LoVo (cell line): ENCODE data around the gene PLG.
"Not testable (repeated sequence)": the region's sequence is repeated elsewhere in the genome, so short reads cannot be mapped to it uniquely, and the experiment has no call there.

Experiments used
- DNase-seq: peaks from one replicate; pipeline ENCODE4 v3.0.0-alpha.2; 2016; ENCODE audit warnings: low spot score

Gene PLG

GRCh38 chr6:160701918-160702680 is at the start of gene PLG:
TSS of gene PLG (plus strand) at chr6:160702244. CDS start at chr6:160702305, 61 bp downstream.
- DNase-seq: not testable (repeated sequence)

GRCh38 chr6:160659562-160659961 is 42.5 kb upstream of the PLG start:
- no peak for DNase-seq

- DNase-seq: no peak
Observed at GRCh38 chr6:160661216-160661615, 40.8 kb upstream of the PLG start.

- no peak for DNase-seq
Observed at GRCh38 chr6:160662429-160662828, 39.6 kb upstream of the PLG start.

GRCh38 chr6:160662842-160663241 is 39.2 kb upstream of the PLG start:
- DNase-seq: no peak

- not testable (repeated sequence) for DNase-seq
Observed at GRCh38 chr6:160664198-160664597, 37.8 kb upstream of the PLG start, which contains the start of gene LPA. TSS of gene LPA (minus strand) at chr6:160664275. CDS start at chr6:160664214, 61 bp downstream.

GRCh38 chr6:160667639-160668481 is 34.2 kb upstream of the PLG start:
- DNase-seq: peak; percentile 20

- no peak for DNase-seq
Observed at GRCh38 chr6:160668589-160668988, 33.5 kb upstream of the PLG start.

- not testable (repeated sequence) for DNase-seq
Observed at GRCh38 chr6:160676418-160676817, 25.6 kb upstream of the PLG start.

GRCh38 chr6:160678230-160678629 is 23.8 kb upstream of the PLG start:
- DNase-seq: no peak

- DNase-seq: no peak
Observed at GRCh38 chr6:160678744-160679401, 23.2 kb upstream of the PLG start.

GRCh38 chr6:160679402-160679769 is 22.7 kb upstream of the PLG start:
- no peak for DNase-seq

GRCh38 chr6:160685101-160685761 is 16.8 kb upstream of the PLG start:
- not testable (repeated sequence) for DNase-seq

- DNase-seq: no peak
Observed at GRCh38 chr6:160685762-160686450, 16.1 kb upstream of the PLG start.

- no peak for DNase-seq
Observed at GRCh38 chr6:160690458-160690857, 11.6 kb upstream of the PLG start.

GRCh38 chr6:160691617-160692016 is 10.4 kb upstream of the PLG start:
- DNase-seq: no peak

GRCh38 chr6:160692369-160692959 is 9.6 kb upstream of the PLG start:
- DNase-seq: no peak

GRCh38 chr6:160695025-160695424 is 7.0 kb upstream of the PLG start:
- DNase-seq: not testable (repeated sequence)

GRCh38 chr6:160695622-160696021 is 6.4 kb upstream of the PLG start:
- DNase-seq: not testable (repeated sequence)

- not testable (repeated sequence) for DNase-seq
Observed at GRCh38 chr6:160696884-160697283, 5.2 kb upstream of the PLG start.

GRCh38 chr6:160697826-160698225 is 4.2 kb upstream of the PLG start:
- DNase-seq: no peak
